Caki2 (cell line): ENCODE results near the gene COL4A3. TPM values are rescaled to one million over a fixed set of nuclear protein-coding genes. Genes with fewer than 3 reads are reported as not detected.

Source experiments
- DNase-seq: peaks from one replicate; pipeline ENCODE4 v3.0.0-alpha.2; 2015; ENCODE audit warnings: low read depth
- in situ Hi-C: cut with HindIII; loops from 2 replicates; pipeline ENCODE4 v1.10.0; 2016; ENCODE audit warnings: low sequenced_read_pairs, low pct_unique_long_range_greater_than_20kb, mixed read lengths
- total RNA-seq: library from RNA; depleted of rRNA; stranded (reverse); fragments of >200 nt; shearing (Covaris generic); gene quantifications from 2 replicates; pipeline ENCODE4 v1.2.3, GENCODE V29; 2014; ENCODE audit warnings: low replicate concordance; rRNA removed

Gene COL4A3
- total RNA-seq, result 3.4 and 3.9 TPM in 2 replicates

GRCh38 chr2:227163998-227164762, at the start of gene COL4A3, which contains the start of gene COL4A4:
Gene COL4A3, plus strand, starts transcription at chr2:227164624. Its CDS starts 103 bp downstream, at chr2:227164727.
Gene COL4A4, minus strand, starts transcription at chr2:227164205. Its CDS starts 16,722 bp downstream, at chr2:227147483.
- peak; percentile 77 for DNase-seq
- in situ Hi-C loops, result no loop called here

- no peak for DNase-seq
- in situ Hi-C loops, result no loop called here
Observed at GRCh38 chr2:227115761-227116160, 48.7 kb upstream of the COL4A3 start.

DNA sequence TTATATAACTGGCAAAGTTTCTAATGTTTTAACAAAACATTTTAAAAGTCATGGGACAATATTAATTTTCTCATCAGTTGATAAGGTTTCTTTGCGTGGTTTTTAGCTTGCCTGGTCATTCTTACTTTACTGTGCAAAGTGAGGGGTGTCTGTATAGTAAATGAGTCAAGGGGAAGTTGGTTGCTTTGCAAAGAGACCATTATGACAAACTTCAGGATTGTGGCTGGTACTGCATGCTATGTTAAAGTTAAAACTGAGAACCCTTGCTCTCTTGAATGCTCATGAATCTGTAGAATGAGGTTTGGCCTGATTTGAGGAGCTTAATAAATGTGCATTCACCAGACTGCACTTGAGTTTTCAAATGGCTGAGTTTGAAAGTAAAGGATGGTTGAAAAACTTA, 47.4 kb upstream of the COL4A3 start:
- in situ Hi-C loops, result no loop called here
- DNase-seq, result no peak

DNA sequence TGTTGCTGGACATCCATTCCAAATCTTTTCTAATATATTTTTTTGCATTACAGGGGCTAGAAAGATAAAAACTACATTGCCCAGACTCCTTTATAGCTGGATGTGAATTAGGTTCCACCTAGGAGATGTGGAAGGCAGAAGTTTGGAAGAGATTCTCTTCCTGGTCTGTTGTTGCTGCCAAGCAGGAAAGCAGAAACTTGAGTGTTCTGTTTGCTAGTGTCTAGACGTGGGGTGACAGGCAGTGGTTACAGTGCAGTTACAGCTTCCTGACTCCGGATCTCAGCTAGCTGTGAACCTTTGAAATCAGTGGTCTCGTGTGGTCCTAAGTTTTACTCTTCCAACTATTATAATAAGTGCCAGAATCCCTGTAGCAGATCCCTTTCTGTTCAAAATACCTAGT, 46.6 kb upstream of the COL4A3 start:
- no peak for DNase-seq
- in situ Hi-C loops, result no loop called here

- in situ Hi-C loops, result no loop called here
- no peak for DNase-seq
Observed at GRCh38 chr2:227118353-227118752, 46.1 kb upstream of the COL4A3 start.

DNA sequence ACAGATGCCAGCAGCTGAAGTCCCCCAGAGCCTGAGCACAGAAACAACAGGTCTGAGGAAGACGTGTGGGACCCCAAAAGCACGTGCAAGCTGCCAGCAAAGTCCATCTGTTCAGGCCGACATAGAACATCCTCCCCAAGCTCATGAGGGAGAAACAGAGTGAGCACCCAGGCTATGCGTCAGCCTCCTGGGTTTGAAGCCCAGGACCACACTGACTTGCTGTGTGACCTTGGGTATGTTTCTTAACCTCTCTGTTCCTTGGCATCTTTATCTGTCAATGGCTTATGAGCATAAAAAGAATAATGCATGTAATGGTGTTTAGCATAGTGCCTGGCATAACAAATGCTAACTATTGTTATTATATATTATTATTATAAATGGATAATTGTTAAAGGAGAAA, 40.7 kb upstream of the COL4A3 start:
- in situ Hi-C loops, result no loop called here
- DNase-seq, result no peak

GRCh38 chr2:227124811-227125210, 39.6 kb upstream of the COL4A3 start:
- DNase-seq, result no peak
- in situ Hi-C loops, result no loop called here

GRCh38 chr2:227125506-227125905, 38.9 kb upstream of the COL4A3 start:
- in situ Hi-C loops, result no loop called here
- DNase-seq, result no peak

GRCh38 chr2:227127201-227127600, 37.2 kb upstream of the COL4A3 start:
- DNase-seq, result no peak
- in situ Hi-C loops, result no loop called here

- DNase-seq, result no peak
- in situ Hi-C loops, result no loop called here
Observed at GRCh38 chr2:227130636-227131035, 33.8 kb upstream of the COL4A3 start.

DNA sequence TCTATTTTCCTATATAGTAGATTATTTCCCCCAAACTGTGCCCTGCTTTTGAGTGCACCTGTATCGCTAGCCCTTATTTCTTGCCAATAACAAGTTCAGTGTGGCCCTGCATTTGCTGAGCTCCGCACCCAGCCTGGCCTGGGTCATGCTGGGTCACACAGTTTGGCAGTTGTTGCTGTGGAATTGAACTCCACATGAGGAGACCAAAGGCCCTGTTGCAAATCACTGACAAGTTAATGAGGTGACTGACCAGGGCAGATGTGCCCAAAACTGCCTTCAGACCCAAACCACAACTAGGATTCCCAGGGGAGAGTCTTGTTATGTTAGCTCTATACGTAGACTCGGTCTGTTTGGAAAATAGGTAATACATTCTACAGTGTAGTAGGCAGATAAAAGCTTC, 31.4 kb upstream of the COL4A3 start:
- in situ Hi-C loops, result no loop called here
- DNase-seq, result no peak

- no peak for DNase-seq
- in situ Hi-C loops, result no loop called here
Observed at GRCh38 chr2:227134591-227134990, 29.8 kb upstream of the COL4A3 start.

GRCh38 chr2:227141301-227141700, 23.1 kb upstream of the COL4A3 start:
- in situ Hi-C loops, result no loop called here
- DNase-seq, result no peak

GRCh38 chr2:227143895-227144294, 20.5 kb upstream of the COL4A3 start:
- no peak for DNase-seq
- in situ Hi-C loops, result no loop called here

- in situ Hi-C loops, result no loop called here
- DNase-seq, result no peak
Observed at GRCh38 chr2:227146456-227146855, 18.0 kb upstream of the COL4A3 start.

GRCh38 chr2:227147023-227147422, 17.4 kb upstream of the COL4A3 start:
- in situ Hi-C loops, result no loop called here
- no peak for DNase-seq

DNA sequence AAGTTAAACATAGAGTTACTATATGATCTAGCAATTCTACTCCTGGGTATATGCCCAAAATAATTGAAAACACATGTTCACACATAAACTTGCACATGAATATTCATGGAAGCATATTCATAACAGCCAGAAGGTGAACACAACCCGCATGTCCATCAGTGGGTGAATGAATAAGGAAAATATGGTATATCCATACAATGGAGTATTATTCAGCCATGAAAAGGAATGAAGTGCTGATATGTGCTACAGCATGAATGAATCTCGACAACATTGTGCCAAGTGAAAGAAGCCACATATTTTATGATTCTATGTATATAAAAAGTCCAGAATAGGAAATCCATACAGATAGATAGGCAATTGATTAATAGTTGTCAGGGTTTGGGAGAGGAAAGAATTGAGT, 16.3 kb upstream of the COL4A3 start:
- in situ Hi-C loops, result no loop called here
- DNase-seq, result no peak

DNA sequence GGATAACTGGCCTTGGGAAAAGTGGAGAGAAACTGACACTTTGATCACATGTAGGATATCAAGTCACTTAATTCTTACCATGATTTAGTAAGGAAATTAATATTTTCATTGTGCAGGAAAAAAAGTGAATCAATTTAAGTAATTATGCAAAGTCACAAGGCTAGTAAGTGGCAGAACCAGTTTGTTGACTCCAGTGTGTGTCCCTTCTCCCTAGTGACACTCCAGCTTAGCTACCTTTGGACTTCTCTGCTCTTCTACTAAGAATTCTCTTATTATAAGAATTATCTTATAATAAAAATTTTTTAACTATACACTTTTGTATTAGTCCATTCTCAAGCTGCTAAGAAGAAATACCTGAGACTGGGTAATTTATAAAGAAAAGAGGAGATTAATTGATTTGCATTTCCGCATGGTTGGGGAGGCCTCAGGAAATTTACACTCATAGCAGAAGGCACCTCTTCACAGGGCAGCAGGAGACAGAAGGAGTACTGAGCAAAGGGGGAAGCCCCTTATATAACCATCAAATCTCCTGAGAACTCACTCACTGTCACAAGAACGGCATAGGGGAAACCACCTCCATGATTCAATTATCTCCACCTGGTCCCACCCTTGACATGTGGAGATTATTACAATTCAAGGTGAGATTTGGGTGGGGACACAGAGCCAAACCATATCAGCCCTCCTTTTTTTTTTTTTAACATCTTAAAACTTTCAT, 14.0 kb upstream of the COL4A3 start:
- in situ Hi-C loops, result no loop called here

GRCh38 chr2:227152093-227152766, 12.2 kb upstream of the COL4A3 start:
- in situ Hi-C loops, result no loop called here
- no peak for DNase-seq

More for the DNA sequence above, 14.0 kb upstream of the COL4A3 start:
- DNase-seq, result no peak
